Pancreas (tissue), 10 donors: Measurements from ENCODE around the gene OTUD3. TPM values are rescaled to one million over a fixed set of nuclear protein-coding genes. Genes with fewer than 3 reads are reported as not detected.
"Not testable (repeated sequence)": the region's sequence is repeated elsewhere in the genome, so short reads cannot be mapped to it uniquely, and the experiment has no call there.

Experiments used
- ATAC-seq, 4 donors: fragments of 200-7000 bp; cut with Tn5 transposase; one replicate each; pipeline versions ENCODE4 v1.8.0 to v1.9.1; 2020; ENCODE audit warnings: mild to moderate bottlenecking in 4 of 4, moderate library complexity in 4 of 4
- DNase-seq, 6 donors: peaks; one replicate each; pipeline ENCODE4 v3.0.0-alpha.2; 2020
- FAIRE-seq: peaks from 2 replicates; lab custom pipeline; 2012; peaks lifted over from hg19 to GRCh38; lab: Jason Lieb, UNC
- H3K27ac ChIP-seq, 4 donors: fragments of 200-600 bp; sonication (generic); 1 replicate in 3 of 4; 2 replicates in 1 of 4; pipeline versions ENCODE4 v1.5.0 to v1.8.0; 2020
- H3K27me3 ChIP-seq, 4 donors: fragments of 200-600 bp; one replicate each; pipeline ENCODE4 v1.8.0; 2021
- H3K36me3 ChIP-seq, 3 donors: fragments of 200-600 bp; sonication (generic) in 1 of 3; one replicate each; pipeline versions ENCODE4 v1.5.0 to v1.8.0; 2020 to 2021
- H3K4me1 ChIP-seq, 3 donors: fragments of 200-600 bp; one replicate each; pipeline ENCODE4 v1.8.0; 2021
- H3K4me3 ChIP-seq, 4 donors: fragments of 200-600 bp; sonication (generic) in 2 of 4; one replicate each; pipeline versions ENCODE4 v1.5.0 to v1.8.0; 2020 to 2021
- H3K9me3 ChIP-seq, 4 donors: fragments of 200-600 bp; one replicate each; pipeline ENCODE4 v1.8.0; 2021
- CTCF ChIP-seq, 4 donors: fragments of 200-600 bp; sonication (generic) in 3 of 4; IDR thresholded peaks; one replicate each; pipeline versions ENCODE4 v1.5.0 to v1.8.0; 2021; ENCODE audit warnings: antibody characterized with exemption in 4 of 4
- WGBS, 2 donors: extraction: QIAGEN DNeasy Blood & Tissue Kit; methylation state at CpG; one replicate each; pipeline ENCODE4 v1.1.7; 2013; 5-methylcytosine and 5-hydroxymethylcytosine counted together
- intact Hi-C, 3 donors: fragments of 100-400 bp; cut with DNase I; formaldehyde crosslinking; loops; one replicate each; pipeline versions ENCODE4 v1.11.1 to v1.14.2; 2022
- polyA plus RNA-seq, 2 donors: library from polyadenylated mRNA; stranded (reverse); fragments of 200-250 nt; gene quantifications; one replicate each; pipeline ENCODE4 v1.2.3, GENCODE V29; 2013
- total RNA-seq, 6 donors: library from RNA; stranded (reverse); fragmentation: NEBNext Ultra II Directional in 4 of 6; extraction: Animal tissue kit (Norgen Biotek cat#: 25700) in 4 of 6; gene quantifications; one replicate each; pipeline versions ENCODE4 v1.2.1 to v1.2.4, GENCODE V29; 2021 to 2023
- donor health status: healthy with polysubstance abuse.
- donor health status: DM: no; HTN: no; CAD: no; lungs with moderate emphysema.
- donor health status: DM: no; HTN: no; CAD: no.
- donor health status: control.
- donor health status: control.
- donor health status: Bipolar disorder and iron deficiency.
- donor health status: DM: yes; HTN: yes; CAD: no.
- donor health status: DM: no; HTN: no; CAD: no.
- donor health status: DM: no; HTN: no; CAD: no.
- donor health status: DM: yes; HTN: yes; CAD: no.

OTUD3 gene
- total and polyA plus RNA-seq, 8 donors, result 2.0 to 4.1 (median 3.2) TPM

- ATAC-seq, result no peak
- Histone ChIP-seq H3K27me3 (no peaks in the 10 kb centered on the region), H3K4me3 (no peak overlapping the region), H3K27ac (no peak overlapping the region), H3K36me3 (no peaks in the 10 kb centered on the region), H3K9me3 (no peaks in the 10 kb centered on the region), H3K4me1 (peaks cover 0 to under 1% (median under 1%) of the 10 kb centered on the region in 3 donors)
- no peak for TF ChIP-seq CTCF (IDR thresholded peaks at IDR 0.05)
- intact Hi-C loops, result loop anchor here in 1 of 3 donors (5.0 kb wide), 1 partner anchor 116 kb away; no protein-coding TSS in a partner anchor
- 75 to 79% methylated on average over 19 of the region's 19 CpGs for WGBS, 2 donors
- no peak for FAIRE-seq
- DNase-seq, result no peak
Observed at GRCh38 chr1:19877821-19878636, 4.2 kb upstream of the OTUD3 start.

DNA sequence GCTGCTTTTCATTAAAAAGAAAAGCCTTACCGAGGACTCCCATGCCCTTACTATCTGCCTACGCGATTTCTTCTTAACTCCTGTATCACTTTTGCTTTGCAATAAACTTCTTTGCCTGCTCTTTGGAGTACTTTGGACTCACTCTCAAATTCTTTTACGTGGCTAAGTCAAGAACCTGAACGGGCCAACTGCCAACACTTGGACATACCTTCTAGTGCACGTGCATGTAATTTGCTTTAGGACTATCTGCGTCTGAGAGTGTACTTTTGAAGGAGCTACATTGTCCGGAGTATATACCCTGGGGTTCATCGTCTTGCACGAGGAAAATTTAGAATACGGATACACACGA lies 3.6 kb upstream of the OTUD3 start:
- peaks cover 0 to 7% (median 6%) of the 10 kb centered on the region in 3 donors for H3K4me1 ChIP-seq
- no peak for ATAC-seq
- H3K36me3 ChIP-seq, result no peaks in the 10 kb centered on the region
- no peak overlapping the region for H3K4me3 ChIP-seq
- H3K27me3 ChIP-seq, result no peaks in the 10 kb centered on the region
- TF ChIP-seq CTCF (IDR thresholded peaks at IDR 0.05), result no peak
- H3K27ac ChIP-seq, result no peak overlapping the region
- WGBS, 2 donors, result 61 to 62% methylated on average over 12 of the region's 12 CpGs
- DNase-seq, result no peak
- no peaks in the 10 kb centered on the region for H3K9me3 ChIP-seq
- intact Hi-C loops, result loop anchor here in 1 of 3 donors (5.0 kb wide), 1 partner anchor 116 kb away; no protein-coding TSS in a partner anchor
- no peak for FAIRE-seq

DNA sequence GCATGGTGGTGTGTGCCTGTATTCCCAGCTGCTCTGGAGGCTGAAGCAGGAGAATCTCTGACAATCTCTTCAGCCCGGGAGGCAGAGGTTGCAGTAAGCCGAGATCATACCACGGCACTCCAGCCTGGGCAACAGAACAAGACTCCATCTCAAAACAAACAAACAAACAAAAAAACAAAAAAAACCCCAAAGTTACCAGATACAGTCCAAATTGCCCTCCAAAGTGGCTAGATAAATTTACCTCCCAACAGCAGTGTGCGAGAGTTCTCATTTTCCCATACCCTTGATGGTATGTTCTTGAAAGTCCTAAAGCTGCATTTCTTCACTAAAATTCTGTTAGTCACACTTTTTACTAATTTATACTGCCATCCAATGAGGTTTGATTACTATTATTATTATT lies 3.0 kb upstream of the OTUD3 start:
- DNase-seq (no peak), FAIRE-seq (no peak), ATAC-seq (no peak)
- Histone ChIP-seq H3K27ac (no peak overlapping the region), H3K4me1 (peaks cover 0 to 13% (median 10%) of the 10 kb centered on the region in 3 donors), H3K4me3 (no peak overlapping the region), H3K9me3 (no peaks in the 10 kb centered on the region), H3K27me3 (no peaks in the 10 kb centered on the region), H3K36me3 (no peaks in the 10 kb centered on the region)
- WGBS, 2 donors, result 85 to 88% methylated on average over 4 of the region's 4 CpGs
- intact Hi-C loops, result loop anchor here in 1 of 3 donors (5.0 kb wide), 1 partner anchor 117 kb away; no protein-coding TSS in a partner anchor
- no peak for TF ChIP-seq CTCF (IDR thresholded peaks at IDR 0.05)

GRCh38 chr1:19879661-19880060 lies 2.5 kb upstream of the OTUD3 start:
- no peaks in the 10 kb centered on the region for H3K36me3 ChIP-seq
- 74 to 86% methylated on average over 4 of the region's 4 CpGs for WGBS, 2 donors
- no peak for TF ChIP-seq CTCF (IDR thresholded peaks at IDR 0.05)
- FAIRE-seq, result no peak
- no peak overlapping the region for H3K4me3 ChIP-seq
- H3K9me3 ChIP-seq, result no peaks in the 10 kb centered on the region
- H3K27ac ChIP-seq, result no peak overlapping the region
- no peak for DNase-seq
- intact Hi-C loops, result loop anchor here in 1 of 3 donors (5.0 kb wide), 1 partner anchor 117 kb away; no protein-coding TSS in a partner anchor
- ATAC-seq, result no peak
- peaks cover 0 to 17% (median 10%) of the 10 kb centered on the region in 3 donors for H3K4me1 ChIP-seq
- no peaks in the 10 kb centered on the region for H3K27me3 ChIP-seq

DNA sequence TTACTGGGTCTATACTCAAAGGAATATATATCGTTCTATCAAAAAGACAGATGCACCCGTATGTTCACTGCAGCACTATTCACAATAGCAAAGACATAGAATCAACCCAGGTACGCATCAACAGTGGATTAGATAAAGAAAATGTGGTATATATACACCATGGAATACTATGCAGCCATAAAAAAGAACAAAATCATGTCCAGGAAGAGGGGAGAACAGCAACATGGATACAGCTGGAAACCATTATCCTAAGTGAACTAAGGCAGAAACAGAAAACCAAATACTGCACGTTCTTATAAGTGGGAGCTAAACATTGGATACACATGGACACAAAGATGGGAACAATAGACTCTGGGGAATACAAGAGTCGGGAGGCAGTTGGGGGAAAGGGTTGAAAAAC lies 1.4 kb upstream of the OTUD3 start:
- FAIRE-seq, H3K27me3 ChIP-seq, H3K9me3 ChIP-seq, ATAC-seq, H3K27ac ChIP-seq, DNase-seq, intact Hi-C loops, H3K4me3 ChIP-seq, H3K36me3 ChIP-seq: not testable (repeated sequence)
- 59 to 75% methylated on average over 5 of the region's 5 CpGs for WGBS, 2 donors
- H3K4me1 ChIP-seq, result peaks cover 0 to 20% (median 10%) of the 10 kb centered on the region in 3 donors
